ENCODE measurements around the gene MRPS2. TPM values are rescaled to one million over a fixed set of nuclear protein-coding genes. Genes with fewer than 3 reads are reported as not detected.

Gene MRPS2
- total RNA-seq, 1 donor, result 12.1 TPM

DNA sequence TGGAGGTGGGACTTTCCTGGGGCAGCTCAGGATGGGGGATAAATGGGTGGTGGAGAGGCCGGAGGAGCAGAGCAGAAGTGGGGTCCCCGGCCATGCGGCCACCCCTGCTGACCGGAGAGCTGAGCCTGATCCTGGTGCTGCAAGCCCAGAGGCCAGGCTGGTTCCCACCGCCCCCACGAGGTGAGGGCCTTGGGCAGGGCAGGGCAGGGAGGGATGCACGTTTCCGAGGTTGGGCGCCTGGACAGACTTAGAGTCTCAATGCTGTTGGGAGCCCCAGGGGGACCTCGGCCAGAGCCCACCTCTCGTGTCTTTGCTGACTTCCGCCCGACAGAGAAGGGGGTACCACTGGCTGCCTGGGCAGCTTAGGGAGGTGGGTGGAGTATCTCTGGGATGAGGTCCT lies 51.0 kb downstream of the MRPS2 start:
- TF ChIP-seq, protein P1, sequence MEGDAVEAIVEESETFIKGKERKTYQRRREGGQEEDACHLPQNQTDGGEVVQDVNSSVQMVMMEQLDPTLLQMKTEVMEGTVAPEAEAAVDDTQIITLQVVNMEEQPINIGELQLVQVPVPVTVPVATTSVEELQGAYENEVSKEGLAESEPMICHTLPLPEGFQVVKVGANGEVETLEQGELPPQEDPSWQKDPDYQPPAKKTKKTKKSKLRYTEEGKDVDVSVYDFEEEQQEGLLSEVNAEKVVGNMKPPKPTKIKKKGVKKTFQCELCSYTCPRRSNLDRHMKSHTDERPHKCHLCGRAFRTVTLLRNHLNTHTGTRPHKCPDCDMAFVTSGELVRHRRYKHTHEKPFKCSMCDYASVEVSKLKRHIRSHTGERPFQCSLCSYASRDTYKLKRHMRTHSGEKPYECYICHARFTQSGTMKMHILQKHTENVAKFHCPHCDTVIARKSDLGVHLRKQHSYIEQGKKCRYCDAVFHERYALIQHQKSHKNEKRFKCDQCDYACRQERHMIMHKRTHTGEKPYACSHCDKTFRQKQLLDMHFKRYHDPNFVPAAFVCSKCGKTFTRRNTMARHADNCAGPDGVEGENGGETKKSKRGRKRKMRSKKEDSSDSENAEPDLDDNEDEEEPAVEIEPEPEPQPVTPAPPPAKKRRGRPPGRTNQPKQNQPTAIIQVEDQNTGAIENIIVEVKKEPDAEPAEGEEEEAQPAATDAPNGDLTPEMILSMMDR (IDR thresholded peaks at IDR 0.05; ENCODE audit: insufficient read depth, low read depth, low read length), result no peak
- no peak overlapping the region for H3K4me3 ChIP-seq (ENCODE audit: low read depth, low read length)
- DNase-seq (ENCODE audit: low read depth), result no peak

DNA sequence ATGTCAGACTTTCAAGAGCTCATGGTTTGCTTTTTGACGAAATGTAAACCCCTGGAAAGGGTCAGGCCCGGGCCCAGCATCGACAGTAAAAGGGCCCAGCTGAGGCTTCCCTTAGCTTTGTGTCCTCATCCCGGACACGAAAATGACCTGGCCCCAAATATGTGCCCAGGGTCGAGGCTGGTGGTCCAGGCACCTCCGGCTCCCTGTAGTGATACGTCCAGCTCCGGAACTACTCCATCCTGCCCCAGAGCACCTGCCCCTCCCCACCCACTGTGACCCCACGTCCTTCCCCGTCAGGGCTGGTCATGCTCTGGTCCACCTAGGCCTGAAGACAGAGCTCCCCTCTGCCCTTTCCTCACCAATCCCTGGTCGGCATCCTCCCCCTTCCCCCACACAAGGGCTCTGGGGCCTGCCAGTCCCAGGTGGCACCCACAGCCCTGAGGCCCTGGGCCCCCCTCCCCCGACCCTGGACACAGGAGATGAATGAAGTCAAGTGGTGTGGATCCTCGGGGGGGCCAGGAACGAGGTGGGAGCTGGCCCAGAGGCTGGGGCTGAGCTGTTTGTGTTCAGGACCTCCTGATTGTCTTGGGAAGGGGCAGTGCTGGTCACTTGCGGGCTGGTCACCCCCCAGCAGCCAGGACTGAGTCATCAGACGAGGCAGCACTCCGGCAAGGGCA lies 51.7 kb downstream of the MRPS2 start:
- no peak overlapping the region for H3K4me3 ChIP-seq (ENCODE audit: low read depth, low read length)
- no peak for DNase-seq (ENCODE audit: low read depth)
- TF ChIP-seq, protein P1 (IDR thresholded peaks at IDR 0.05; ENCODE audit: insufficient read depth, low read depth, low read length), result no peak

DNA sequence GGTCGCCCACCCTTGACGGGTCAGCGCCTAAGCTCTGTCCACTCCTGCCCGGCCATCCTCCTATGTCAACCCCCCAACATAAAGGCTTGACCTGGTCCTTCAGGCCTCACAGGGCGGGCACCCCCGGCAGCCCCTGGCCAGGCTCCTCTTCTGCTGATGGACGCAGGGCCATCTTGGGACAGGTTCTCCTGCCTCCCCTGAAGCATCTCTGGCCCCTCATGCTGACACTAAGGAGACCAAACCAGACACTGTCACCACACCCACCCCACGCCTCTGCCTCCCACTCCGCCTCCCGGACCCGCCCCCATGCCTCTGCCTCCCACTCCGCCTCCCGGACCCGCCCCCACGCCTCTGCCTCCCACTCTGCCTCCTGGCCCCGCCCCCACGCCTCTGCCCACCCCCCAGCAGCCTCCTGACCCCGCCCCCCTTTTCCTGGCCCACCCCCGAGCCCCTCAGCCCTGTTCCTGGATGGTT lies 52.3 kb downstream of the MRPS2 start:
- TF ChIP-seq, protein P1 (IDR thresholded peaks at IDR 0.05; ENCODE audit: insufficient read depth, low read depth, low read length), result no peak
- no peak for DNase-seq (ENCODE audit: low read depth)
- H3K4me3 ChIP-seq (ENCODE audit: low read depth, low read length), result no peak overlapping the region

Other genes with a start within 250 kb of the MRPS2 start
- gene PPP1R26, start 20.9 kb upstream of the MRPS2 start, total RNA-seq, result 10.3 and 11.7 TPM in 2 replicates
- not detected in 2 replicates for gene LCN1, start 20.8 kb downstream of the MRPS2 start, total RNA-seq
- not detected in 2 replicates for gene OBP2A, start 45.4 kb downstream of the MRPS2 start, total RNA-seq
- not detected in 2 replicates for gene PAEP, start 61.1 kb downstream of the MRPS2 start, total RNA-seq
- gene GLT6D1, start 138.9 kb downstream of the MRPS2 start, total RNA-seq, result not detected in 2 replicates
- gene LCN9, start 162.6 kb downstream of the MRPS2 start, total RNA-seq, result not detected in 2 replicates
- gene SOHLH1, start 198.8 kb downstream of the MRPS2 start, total RNA-seq, result not detected in 2 replicates
- gene KCNT1, start 201.5 kb downstream of the MRPS2 start, total RNA-seq, result not detected in 2 replicates